GM23338 (cell line): ENCODE results near the gene DCAF11. TPM values are rescaled to one million over a fixed set of nuclear protein-coding genes. Genes with fewer than 3 reads are reported as not detected.

Experiments used
- ATAC-seq: fragments of 200-7000 bp; cut with Tn5 transposase; 3 replicates; pipeline ENCODE4 v1.9.1; 2020
- DNase-seq: peaks from one replicate; pipeline ENCODE4 v3.0.0-alpha.2; 2015; ENCODE audit warnings: low spot score
- H2AFZ ChIP-seq: fragments of 200-600 bp; sonication (generic); 2 replicates; pipeline ENCODE4 v1.8.0; 2016; ENCODE audit warnings: antibody characterized with exemption, mild to moderate bottlenecking, moderate library complexity
- H3F3A ChIP-seq: fragments of 200-600 bp; sonication (generic); replicated peaks from 2 replicates; pipeline ENCODE4 v1.8.0; 2017; ENCODE audit warnings: antibody characterized with exemption, mixed run types, low read depth
- H3K27ac ChIP-seq: fragments of 200-600 bp; sonication (generic); 2 replicates; pipeline ENCODE4 v1.6.1; 2016; ENCODE audit warnings: low read depth
- H3K27me3 ChIP-seq: fragments of 200-600 bp; sonication (generic); 2 replicates; pipeline ENCODE4 v1.8.0; 2016; ENCODE audit warnings: mild to moderate bottlenecking, mixed run types, moderate library complexity; ENCODE audit not compliant: insufficient read depth
- H3K36me3 ChIP-seq: fragments of 200-600 bp; sonication (generic); 2 replicates; pipeline ENCODE4 v1.8.0; 2016; ENCODE audit warnings: mild to moderate bottlenecking; ENCODE audit not compliant: insufficient read depth
- H3K4me1 ChIP-seq: fragments of 200-600 bp; sonication (generic); 2 replicates; pipeline ENCODE4 v1.8.0; 2016; ENCODE audit warnings: mild to moderate bottlenecking, moderate library complexity; ENCODE audit not compliant: insufficient read depth
- H3K4me2 ChIP-seq: fragments of 200-600 bp; sonication (generic); 2 replicates; pipeline ENCODE4 v1.7.1; 2017; ENCODE audit warnings: mixed run types
- H3K4me3 ChIP-seq: fragments of 200-600 bp; sonication (generic); 2 replicates; pipeline ENCODE4 v1.6.1; 2016; ENCODE audit warnings: mixed run types
- H3K79me2 ChIP-seq: fragments of 200-600 bp; sonication (generic); replicated peaks from 2 replicates; pipeline ENCODE4 v1.8.0; 2017; ENCODE audit warnings: mild to moderate bottlenecking; ENCODE audit not compliant: insufficient read depth
- H3K9me2 ChIP-seq: fragments of 200-600 bp; sonication (generic); 2 replicates; pipeline ENCODE4 v1.8.0; 2017; ENCODE audit not compliant: insufficient read depth
- H4K20me1 ChIP-seq: fragments of 200-600 bp; sonication (generic); replicated peaks from 2 replicates; pipeline ENCODE4 v1.8.0; 2017; ENCODE audit warnings: mild to moderate bottlenecking; ENCODE audit not compliant: insufficient read depth
- H3K27ac Mint-ChIP-seq: 2 replicates; pipeline ENCODE4 v1.8.0; 2020; ENCODE audit warnings: inconsistent platforms, mild to moderate bottlenecking, moderate library complexity, mixed read lengths
- H3K27me3 Mint-ChIP-seq: 3 replicates; pipeline ENCODE4 v1.8.0; 2022; ENCODE audit warnings: low read depth, mild to moderate bottlenecking, moderate library complexity, mixed read lengths, inconsistent platforms; ENCODE audit not compliant: insufficient read depth, poor library complexity
- H3K36me3 Mint-ChIP-seq: 3 replicates; pipeline ENCODE4 v1.8.0; 2021; ENCODE audit warnings: low read depth, mild to moderate bottlenecking, inconsistent platforms, moderate library complexity, mixed read lengths
- H3K4me1 Mint-ChIP-seq: 3 replicates; pipeline ENCODE4 v1.8.0; 2020; ENCODE audit warnings: mild to moderate bottlenecking, inconsistent platforms, mixed read lengths
- H3K4me3 Mint-ChIP-seq: 3 replicates; pipeline ENCODE4 v1.8.0; 2021; ENCODE audit warnings: moderate library complexity, mild to moderate bottlenecking, inconsistent platforms, mixed read lengths
- H3K9me3 Mint-ChIP-seq: 3 replicates; pipeline ENCODE4 v1.8.0; 2020; ENCODE audit warnings: moderate library complexity, mild to moderate bottlenecking, inconsistent platforms, mixed read lengths
- EZH2 ChIP-seq: fragments of 200-600 bp; sonication (generic); IDR thresholded peaks from one replicate; pipeline ENCODE4 v1.8.0; 2017; ENCODE audit warnings: antibody characterized with exemption, mild to moderate bottlenecking, low read depth; ENCODE audit not compliant: unreplicated experiment
- POLR2AphosphoS5 ChIP-seq: IDR thresholded peaks from 2 replicates; pipeline ENCODE4 v1.6.1; 2016; ENCODE audit warnings: antibody characterized with exemption, low read depth
- ZNF331 ChIP-seq: fragments of 250-450 bp; sonication (Bioruptor Pico); IDR thresholded peaks from 2 replicates; pipeline ENCODE4 v1.5.0; 2020; ENCODE audit warnings: low read depth, mild to moderate bottlenecking, moderate library complexity
- polyA plus RNA-seq: library from polyadenylated mRNA; unstranded; fragments of >200 nt; fragmentation: Nextera tagmentation; extraction: Ambion mirVana; gene quantifications from 2 replicates; pipeline ENCODE4 v1.2.1, GENCODE V29; 2016
- total RNA-seq: library from RNA; depleted of rRNA; stranded (reverse); fragments of >200 nt; shearing (Covaris generic); gene quantifications from 2 replicates; pipeline ENCODE4 v1.2.3, GENCODE V29; 2014
- TF ChIP-seq, protein P1 (sequence below): fragments of 250-450 bp; sonication (Bioruptor Pico); IDR thresholded peaks from 2 replicates; pipeline ENCODE4 v1.5.0; 2020; ENCODE audit warnings: mild to moderate bottlenecking, moderate library complexity

DCAF11 gene
- total and polyA plus RNA-seq, 2 experiments from 2014 or later = 18.6 to 93.2 TPM

DNA sequence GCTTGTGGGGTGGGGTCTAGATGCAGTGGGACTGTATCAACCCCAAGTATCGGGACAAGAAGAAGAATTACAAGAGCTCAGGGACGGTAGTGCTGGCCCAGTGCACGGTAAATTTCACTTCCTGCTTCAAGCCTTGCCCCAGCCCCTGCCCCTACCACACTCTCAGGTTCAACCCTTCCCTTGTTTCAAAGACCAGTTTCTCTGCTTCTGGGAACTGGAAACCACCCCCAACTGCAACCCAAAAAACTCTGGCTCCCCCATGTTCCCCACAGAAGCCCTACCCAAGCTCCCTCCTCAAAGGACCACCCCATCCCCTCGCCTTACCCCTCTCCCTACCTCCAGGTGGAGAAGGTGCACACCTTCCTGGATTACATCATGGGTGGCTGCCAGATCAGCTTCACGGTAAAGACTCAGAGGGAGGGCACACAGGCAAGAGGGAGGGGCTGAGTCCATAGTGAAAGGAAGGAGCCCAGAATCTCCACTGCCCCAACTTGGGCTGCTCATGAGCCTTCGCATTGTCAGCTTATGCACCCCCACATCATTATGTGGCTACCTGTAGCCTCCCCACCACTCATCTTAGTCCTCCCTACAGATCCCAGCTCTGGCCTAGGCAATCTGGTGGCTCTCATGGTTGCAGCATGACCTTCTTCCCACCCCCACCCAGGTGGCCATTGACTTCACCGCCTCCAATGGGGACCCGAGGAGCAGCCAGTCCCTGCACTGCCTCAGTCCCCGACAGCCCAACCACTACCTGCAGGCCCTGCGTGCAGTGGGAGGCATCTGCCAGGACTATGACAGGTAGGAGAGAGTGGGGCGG is 38.9 kb upstream of the DCAF11 start (continued):
- TF ChIP-seq, protein P1, sequence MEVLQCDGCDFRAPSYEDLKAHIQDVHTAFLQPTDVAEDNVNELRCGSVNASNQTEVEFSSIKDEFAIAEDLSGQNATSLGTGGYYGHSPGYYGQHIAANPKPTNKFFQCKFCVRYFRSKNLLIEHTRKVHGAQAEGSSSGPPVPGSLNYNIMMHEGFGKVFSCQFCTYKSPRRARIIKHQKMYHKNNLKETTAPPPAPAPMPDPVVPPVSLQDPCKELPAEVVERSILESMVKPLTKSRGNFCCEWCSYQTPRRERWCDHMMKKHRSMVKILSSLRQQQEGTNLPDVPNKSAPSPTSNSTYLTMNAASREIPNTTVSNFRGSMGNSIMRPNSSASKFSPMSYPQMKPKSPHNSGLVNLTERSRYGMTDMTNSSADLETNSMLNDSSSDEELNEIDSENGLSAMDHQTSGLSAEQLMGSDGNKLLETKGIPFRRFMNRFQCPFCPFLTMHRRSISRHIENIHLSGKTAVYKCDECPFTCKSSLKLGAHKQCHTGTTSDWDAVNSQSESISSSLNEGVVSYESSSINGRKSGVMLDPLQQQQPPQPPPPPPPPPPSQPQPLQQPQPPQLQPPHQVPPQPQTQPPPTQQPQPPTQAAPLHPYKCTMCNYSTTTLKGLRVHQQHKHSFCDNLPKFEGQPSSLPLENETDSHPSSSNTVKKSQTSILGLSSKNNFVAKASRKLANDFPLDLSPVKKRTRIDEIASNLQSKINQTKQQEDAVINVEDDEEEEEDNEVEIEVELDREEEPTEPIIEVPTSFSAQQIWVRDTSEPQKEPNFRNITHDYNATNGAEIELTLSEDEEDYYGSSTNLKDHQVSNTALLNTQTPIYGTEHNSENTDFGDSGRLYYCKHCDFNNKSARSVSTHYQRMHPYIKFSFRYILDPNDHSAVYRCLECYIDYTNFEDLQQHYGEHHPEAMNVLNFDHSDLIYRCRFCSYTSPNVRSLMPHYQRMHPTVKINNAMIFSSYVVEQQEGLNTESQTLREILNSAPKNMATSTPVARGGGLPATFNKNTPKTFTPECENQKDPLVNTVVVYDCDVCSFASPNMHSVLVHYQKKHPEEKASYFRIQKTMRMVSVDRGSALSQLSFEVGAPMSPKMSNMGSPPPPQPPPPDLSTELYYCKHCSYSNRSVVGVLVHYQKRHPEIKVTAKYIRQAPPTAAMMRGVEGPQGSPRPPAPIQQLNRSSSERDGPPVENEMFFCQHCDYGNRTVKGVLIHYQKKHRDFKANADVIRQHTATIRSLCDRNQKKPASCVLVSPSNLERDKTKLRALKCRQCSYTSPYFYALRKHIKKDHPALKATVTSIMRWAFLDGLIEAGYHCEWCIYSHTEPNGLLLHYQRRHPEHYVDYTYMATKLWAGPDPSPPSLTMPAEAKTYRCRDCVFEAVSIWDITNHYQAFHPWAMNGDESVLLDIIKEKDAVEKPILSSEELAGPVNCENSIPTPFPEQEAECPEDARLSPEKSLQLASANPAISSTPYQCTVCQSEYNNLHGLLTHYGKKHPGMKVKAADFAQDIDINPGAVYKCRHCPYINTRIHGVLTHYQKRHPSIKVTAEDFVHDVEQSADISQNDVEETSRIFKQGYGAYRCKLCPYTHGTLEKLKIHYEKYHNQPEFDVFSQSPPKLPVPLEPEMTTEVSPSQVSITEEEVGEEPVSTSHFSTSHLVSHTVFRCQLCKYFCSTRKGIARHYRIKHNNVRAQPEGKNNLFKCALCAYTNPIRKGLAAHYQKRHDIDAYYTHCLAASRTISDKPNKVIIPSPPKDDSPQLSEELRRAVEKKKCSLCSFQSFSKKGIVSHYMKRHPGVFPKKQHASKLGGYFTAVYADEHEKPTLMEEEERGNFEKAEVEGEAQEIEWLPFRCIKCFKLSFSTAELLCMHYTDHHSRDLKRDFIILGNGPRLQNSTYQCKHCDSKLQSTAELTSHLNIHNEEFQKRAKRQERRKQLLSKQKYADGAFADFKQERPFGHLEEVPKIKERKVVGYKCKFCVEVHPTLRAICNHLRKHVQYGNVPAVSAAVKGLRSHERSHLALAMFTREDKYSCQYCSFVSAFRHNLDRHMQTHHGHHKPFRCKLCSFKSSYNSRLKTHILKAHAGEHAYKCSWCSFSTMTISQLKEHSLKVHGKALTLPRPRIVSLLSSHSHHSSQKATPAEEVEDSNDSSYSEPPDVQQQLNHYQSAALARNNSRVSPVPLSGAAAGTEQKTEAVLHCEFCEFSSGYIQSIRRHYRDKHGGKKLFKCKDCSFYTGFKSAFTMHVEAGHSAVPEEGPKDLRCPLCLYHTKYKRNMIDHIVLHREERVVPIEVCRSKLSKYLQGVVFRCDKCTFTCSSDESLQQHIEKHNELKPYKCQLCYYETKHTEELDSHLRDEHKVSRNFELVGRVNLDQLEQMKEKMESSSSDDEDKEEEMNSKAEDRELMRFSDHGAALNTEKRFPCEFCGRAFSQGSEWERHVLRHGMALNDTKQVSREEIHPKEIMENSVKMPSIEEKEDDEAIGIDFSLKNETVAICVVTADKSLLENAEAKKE (CRISPR knock-in tag) = no peak
- TF ChIP-seq ZNF331 (CRISPR knock-in tag) = no peak
- TF ChIP-seq POLR2AphosphoS5 = no peak

DNA sequence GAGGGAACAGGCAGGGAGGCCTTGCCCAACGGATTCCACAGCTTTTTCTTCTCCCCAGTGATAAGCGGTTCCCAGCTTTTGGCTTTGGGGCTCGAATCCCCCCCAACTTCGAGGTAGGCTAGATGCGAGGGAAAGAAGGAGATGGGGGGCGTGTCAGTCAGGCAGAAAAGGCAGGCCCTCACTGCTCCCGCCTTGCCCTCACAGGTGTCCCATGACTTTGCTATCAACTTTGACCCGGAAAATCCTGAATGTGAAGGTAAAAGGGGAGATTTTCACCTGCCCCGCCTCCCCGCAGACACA is 38.3 kb upstream of the DCAF11 start:
- Mint-ChIP-seq H3K36me3 (no peaks in the 10 kb centered on the region; the same call in 2 of the 3 replicates), H3K4me3 (no peak overlapping the region)

More for the DNA sequence above, 38.3 kb upstream of the DCAF11 start:
- no peak overlapping the region for H3K4me3 ChIP-seq
- peaks cover 24% of the 10 kb centered on the region for H3K27me3 Mint-ChIP-seq
- H2AFZ ChIP-seq = no peak overlapping the region
- H3K36me3 ChIP-seq = no peaks in the 10 kb centered on the region
- H3K27me3 ChIP-seq = no peaks in the 10 kb centered on the region
- H3K4me2 ChIP-seq = no peak overlapping the region
- no peaks in the 10 kb centered on the region for H3K9me3 Mint-ChIP-seq
- H3K79me2 ChIP-seq = no peaks in the 10 kb centered on the region
- no peak overlapping the region for H3K27ac Mint-ChIP-seq
- peaks cover 38% of the 10 kb centered on the region for H3K4me1 Mint-ChIP-seq
- H3K9me2 ChIP-seq = no peaks in the 10 kb centered on the region
- no peak for ATAC-seq
- DNase-seq = no peak
- no peaks in the 10 kb centered on the region for H4K20me1 ChIP-seq
- H3K27ac ChIP-seq = no peak overlapping the region
- peaks cover 15% of the 10 kb centered on the region; the same call in 1 of the 2 replicates for H3F3A ChIP-seq
- peaks cover 17% of the 10 kb centered on the region for H3K4me1 ChIP-seq
- TF ChIP-seq EZH2 = no peak
